ENCODE measurements around the gene UTP11.

Gene UTP11

DNA sequence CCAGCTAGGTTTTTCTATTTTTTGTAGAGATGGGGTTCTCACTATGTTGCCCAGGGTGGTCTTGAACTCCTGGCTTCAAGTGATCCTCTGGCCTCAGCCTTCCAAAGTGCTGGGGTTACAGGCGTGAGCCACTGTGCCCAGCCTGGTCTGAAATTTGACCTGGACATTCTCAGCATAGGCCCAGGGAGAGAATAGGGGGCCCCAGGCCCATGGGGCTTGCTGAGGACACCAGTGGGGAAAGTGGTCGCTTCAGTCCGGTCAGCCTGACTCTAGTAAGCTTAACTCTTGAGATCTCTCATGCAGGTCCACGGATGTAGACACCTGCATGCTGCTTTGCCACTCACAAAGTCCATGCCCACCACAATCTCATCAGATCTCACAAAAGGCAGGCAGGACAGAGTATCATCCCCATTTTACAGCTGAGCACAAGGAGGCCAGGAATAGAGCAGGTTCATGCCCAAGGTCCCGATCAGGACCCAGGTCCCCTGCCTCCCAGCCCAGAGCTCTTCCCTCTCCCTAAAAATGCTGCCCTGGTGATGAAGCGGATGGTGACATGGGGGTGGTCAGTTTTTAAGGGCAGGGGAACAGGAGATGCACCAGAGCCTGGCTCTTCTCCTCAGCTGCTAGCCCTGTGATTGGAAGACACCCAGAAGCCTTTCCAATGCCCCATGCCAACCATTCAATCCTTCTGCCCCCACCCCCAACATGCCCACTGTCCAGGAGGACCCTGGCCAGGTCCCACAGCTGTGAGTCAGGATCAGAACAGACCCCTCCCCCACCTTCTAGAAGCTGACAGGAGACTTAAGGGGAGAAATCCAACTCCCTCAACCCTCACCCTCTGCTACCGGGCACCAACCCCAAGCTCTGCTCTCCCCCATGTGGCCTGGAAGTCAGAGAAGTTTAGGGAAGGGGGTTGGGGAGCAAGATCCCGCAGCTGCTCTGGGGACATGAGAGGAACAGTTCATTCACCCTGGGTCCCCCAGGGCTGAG lies 9.0 kb upstream of the UTP11 start:
- no peak for DNase-seq

DNA sequence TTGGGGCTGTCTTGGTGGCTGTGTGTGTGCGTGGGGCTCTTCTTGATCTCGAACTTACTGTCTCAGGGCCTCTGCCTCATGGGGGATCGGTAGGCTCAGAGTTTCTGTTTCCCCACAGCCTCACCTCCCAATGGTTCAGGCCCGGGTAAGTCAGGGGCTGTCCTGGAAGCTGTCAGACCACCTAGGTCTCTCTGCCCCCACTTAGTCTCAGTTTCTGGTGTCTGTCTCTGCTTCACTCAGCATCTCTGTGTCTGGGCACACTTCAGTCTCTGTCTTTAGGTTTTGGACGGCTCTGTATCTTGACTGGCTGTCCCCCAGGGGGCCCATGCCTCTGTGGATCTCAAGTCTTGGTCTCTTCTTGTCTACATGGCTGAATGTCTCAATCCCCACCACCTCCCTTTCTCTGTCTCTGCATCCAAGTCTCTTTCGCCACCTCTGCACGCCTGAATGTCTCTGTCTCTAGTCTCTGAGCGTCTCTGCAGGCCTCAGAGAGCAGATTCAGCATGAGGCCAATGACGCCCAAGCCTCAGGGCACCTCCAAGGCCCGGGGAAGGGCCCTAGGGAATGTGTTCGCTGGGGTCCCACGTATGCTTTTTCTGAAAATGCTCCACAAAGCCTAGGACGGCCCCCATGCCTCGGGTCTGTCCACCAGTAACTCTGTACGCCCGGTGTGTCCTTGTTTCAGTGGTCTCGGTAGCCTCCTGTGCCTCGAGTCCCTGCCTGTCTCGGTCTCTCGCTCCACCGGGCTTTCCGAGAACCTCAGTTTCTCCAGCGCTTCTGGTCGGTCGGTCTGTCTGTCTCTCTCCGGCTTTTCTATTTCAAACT lies 8.0 kb upstream of the UTP11 start:
- peak; percentile 4 for DNase-seq

DNA sequence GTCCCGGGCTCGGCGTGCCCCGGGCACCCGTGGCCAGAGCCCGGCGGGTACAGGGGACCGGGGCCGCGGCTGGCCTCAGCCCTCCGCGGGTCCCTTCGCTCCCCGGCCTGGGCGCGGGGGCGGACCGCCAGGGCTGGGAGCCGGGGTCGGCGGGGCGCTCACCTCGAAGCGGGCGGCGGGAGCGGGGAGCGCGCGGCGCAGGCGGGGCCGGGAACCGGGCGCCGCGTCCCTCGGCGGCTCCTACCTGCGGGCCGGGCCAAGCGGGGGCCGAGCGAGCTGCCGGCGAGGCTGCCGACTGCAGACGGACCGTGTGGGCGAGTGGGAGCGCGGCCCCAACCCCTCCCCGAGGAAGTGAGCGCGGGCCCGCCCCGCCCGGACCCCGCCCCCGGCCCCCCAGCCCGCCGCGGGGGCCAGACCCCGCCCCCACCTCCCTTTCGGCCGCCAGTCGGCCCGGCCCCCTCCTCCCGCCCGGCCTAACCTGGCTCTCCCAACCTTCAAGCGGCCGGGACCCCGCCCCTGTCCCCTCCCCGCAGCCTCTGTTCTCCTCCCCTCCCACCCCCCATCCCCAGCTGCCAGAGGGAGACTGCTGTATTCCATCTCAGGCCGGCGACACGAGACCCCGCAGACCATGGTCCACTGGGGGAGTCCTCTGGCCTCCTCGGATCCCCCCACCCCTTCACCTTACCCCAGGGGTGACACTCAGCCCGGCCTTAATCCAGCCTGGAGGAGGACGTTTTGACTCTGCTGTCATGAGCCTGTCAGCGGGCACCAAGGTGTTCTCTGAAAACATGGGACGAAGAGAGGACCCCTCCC lies 7.1 kb upstream of the UTP11 start, which contains the start of gene FHL3:
FHL3 (minus strand) TSS at position 320 of the 813 bp plus-strand sequence. CDS start 6,102 bp downstream, outside the sequence.
- peak; percentile 35 for DNase-seq

DNA sequence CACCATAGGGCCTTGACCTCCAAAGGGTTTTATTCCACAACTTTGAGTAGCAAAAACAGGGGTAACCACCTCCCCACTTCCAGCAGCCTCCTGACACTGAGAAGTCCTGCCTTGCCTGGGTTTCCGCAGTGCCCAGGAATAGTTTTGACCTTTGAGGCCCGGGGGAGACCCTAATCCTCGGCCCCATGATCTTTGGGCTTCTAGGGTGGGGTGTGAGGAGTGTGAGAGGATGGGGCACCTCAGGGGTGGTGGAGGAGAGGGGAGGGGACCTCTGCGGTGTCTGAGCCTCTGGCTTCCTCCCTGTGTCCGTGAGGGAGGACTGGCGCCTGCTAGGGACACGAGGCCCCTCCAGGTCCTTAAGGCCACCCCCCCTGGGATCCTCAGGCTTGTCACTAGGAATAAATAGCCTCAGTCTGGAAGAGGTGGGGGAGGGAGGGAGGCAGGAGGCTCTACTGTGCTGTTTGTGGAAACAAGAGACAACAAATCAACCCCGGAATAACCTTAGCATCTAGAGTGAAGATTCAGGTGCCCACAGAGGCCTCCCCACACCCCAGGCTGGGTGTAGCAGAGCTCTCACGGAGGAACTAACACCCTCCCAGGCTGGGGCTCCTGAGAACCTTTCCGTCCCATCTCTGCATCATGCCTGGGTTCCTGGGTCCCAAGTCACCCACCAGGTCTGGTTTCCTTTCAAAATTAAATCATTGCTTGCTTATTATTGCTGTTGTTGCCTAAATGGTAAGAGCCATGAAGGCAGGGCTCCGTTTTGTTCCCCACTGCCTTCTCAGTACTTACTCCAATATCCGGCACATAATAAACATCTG lies 6.3 kb upstream of the UTP11 start:
- DNase-seq: no peak

DNA sequence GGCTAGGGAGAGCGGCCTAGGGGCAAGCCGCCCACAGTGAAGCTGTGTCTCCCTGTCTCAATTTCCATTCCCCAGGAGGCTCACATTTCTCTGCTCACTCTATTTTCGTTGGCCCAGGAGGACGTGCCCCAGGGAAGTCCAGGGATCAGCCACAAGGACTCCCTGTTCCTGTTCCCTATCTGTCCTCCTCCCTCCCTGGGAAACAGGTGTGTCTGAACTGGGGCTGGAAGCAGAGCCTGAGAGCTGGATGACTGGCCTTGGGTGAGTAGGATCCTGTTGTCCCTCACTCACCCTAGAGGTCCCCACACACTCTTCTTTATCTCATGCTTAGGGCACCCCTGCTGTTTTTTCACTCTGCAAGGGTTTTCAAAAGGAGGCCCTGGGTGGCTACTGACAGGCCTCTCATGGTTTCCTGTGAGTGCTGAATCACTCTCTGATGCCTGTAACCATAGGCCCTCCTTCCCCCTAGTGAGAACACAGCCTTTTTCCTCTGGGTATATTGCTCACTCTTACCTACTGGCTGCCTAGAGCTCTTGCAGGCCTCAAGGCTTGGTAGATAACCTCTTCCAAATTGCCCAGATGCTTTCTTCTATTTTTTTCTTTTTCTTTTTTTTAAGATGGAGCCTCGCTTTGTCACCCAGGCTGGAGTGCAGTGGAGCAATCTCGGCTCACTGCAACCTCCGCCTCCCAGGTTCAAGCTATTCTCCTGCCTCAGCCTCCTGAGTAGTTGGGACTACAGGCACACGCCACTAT lies 3.3 kb upstream of the UTP11 start:
- DNase-seq: no peak

GRCh38 chr1:38009841-38010180 lies 2.7 kb upstream of the UTP11 start:
- no peak for DNase-seq

- DNase-seq: no peak
Measured at GRCh38 chr1:38013227-38013622, 691 bp downstream of the UTP11 start.

GRCh38 chr1:38014171-38014570 lies 1.6 kb downstream of the UTP11 start:
- DNase-seq: no peak

DNA sequence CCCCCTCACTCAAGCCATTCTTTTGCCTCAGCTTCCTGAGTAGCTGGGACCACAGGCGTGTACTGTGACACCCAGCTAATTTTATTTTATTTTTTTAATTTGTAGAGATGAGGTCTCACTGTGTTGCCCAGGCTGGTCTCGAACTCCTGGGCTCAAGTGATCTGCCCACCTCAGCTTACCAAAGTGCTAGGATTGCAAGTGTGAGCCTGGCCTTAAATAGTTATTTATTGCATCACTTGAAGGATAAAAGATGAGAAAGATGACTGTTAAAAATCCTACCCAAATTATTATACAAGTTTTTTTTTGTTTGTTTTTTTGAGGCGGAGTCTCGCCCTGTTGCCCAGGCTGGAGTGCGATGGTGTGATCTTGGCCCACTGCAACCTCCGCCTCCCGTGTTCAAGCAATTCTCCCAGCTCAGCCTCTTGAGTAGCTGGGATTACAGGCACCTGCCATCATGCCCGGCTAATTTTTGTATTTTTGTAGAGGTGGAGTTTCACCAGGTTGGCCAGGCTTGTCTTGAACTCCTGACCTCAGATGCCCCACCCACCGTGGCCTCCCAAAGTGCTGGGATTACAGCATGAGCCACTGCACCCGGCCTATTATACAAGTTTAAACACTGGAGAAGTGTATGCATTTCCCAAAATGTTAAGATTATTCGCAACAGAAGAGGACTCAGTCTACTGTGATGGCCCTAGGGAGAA lies 2.3 kb downstream of the UTP11 start:
- DNase-seq: no peak

DNA sequence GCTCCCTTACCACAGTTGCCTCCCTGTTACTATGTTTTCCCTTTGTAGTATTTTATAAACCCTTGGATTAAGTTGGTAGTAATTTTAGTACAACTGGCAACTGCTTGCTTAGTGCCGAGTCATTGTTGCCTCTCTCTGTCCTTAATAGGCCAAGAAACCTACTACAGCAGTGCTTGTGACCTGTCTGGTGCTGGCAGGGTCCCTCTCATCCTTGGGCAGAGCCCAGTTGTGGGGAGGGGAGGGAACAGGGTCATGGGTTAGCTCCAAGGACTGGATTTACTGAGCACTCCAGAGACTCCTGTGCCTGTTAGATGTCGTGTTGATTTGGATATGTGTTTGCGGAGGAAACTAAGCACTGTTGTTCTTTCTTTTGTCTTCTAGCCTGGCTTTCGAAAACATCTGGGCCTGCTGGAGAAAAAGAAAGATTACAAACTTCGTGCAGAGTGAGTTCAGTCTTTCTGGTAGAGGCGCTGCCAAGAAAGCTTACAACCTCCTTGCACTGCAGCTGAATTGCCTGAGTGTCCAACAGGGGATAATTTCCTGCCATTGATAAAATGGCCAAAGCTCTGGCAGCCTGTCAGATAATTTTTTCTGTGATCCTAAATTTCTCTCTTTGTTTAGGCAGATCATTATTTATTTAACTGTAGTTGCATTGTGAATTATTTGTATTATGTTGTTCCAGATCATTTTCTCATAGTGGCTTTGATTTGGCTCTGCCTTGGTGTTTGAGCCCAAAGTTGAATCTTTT lies 3.6 kb downstream of the UTP11 start:
- DNase-seq: no peak

- peak; percentile 11 for DNase-seq
Measured at GRCh38 chr1:38018864-38019343, 6.4 kb downstream of the UTP11 start.

DNA sequence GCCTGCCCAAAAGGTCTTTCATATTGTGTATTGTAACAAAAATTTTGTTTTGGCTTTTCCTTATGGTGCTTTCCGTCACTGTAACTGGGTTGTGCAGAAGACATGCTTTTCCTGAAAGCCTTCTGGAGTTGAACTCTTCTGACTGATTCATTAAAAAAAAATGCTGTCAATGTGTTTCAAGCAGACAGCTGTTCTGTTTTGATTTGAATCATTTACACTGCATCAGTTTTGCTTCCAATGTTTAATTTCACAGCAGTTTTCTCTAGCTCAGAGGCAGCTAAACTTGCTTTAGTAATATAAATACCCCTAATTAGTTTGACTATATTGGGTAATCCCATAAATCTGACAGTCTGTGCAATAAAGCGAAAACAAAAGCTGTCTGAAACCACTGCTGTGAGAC lies 7.9 kb downstream of the UTP11 start:
- no peak for DNase-seq

DNA sequence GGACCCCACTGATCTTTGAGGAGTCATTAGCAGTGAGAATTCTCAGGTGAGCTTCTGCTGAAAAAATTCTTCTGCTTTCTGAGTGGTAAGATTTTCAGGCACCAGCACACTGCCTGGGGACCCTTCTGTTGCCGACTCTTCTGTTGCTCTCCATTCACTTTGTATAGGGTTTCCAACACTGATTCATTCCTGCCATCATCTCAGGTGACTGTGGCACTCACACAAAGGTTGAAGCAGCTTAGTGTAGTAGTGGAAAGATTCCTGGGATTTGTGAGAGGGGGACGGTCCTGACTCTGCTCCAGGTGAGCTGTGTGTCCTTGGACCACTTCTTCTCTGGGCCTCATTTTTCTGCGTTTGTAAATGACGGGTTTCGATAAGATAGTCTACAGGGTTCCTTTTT lies 9.4 kb downstream of the UTP11 start:
- no peak for DNase-seq

GRCh38 chr1:38022810-38023209 lies 10.3 kb downstream of the UTP11 start:
- no peak for DNase-seq

DNA sequence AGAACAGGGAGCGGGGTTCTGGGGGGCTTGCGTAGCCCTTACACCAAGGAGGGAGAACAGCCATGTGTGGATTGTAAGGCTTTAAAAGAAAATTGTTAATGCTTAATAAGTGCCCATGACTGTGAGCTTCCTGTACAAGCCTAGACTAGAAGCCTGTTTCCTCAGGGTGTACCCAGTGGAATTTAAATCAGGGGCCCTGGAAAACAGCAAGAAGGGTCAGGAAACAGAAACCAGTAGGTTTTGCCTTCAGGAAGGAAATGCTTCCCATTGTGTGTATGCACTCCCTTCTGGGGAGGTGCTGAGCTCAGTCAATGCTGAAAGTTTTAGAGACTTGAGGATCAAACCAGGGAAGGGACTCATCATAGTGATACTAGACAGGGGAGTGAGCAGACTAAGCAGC lies 12.7 kb downstream of the UTP11 start:
- no peak for DNase-seq

- DNase-seq: no peak
Measured at GRCh38 chr1:38025664-38026063, 13.1 kb downstream of the UTP11 start.

- peak; percentile 24 for DNase-seq
Measured at GRCh38 chr1:38026592-38027200, 14.2 kb downstream of the UTP11 start.

- no peak for DNase-seq
Measured at GRCh38 chr1:38027201-38028104, 14.9 kb downstream of the UTP11 start.
